Epidermal melanocyte (primary cell): Measurements from ENCODE around the gene AP3S2.
"Not testable (repeated sequence)": the region's sequence is repeated elsewhere in the genome, so short reads cannot be mapped to it uniquely, and the experiment has no call there.

Experiments used
- DNase-seq: peaks from one replicate; pipeline ENCODE4 v3.0.0; 2011; ENCODE audit warnings: low spot score; ENCODE audit not compliant: insufficient read length

The AP3S2 gene

DNA sequence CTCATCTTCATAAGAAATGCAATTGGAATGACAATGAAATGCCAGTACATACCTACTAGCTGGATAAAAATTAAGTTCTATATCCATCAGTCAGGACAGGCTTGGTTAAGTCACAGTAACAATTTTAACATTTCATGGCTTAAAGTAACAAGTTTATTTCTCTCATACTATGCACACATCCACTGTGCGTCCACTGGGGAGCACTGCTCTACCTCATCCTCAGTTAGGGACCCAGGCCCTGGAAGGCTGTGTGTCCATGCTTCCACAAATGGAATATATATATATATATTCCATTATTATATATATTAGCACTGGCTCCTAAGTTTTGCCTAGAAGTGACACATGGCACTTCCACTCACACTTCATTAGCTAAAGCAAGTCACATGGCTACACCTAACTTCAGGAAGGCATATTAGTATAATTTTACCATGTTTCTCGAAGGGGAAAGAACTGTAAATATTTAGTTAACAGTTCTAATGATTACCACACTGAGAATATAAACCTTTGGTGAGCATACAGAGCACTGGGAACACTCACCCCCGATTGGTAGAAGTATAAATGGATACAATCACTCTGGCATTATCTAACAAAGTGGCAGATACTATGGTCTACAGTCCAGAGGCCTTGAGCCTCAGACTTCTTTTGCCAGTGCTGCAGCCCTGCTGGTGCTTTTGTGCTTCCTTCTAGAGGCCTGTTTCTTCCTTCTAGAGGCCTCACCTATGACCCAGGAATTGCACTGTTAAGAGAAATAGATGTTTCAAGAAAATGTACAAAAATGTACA, 28.6 kb downstream of the AP3S2 start:
- DNase-seq, result no peak

DNA sequence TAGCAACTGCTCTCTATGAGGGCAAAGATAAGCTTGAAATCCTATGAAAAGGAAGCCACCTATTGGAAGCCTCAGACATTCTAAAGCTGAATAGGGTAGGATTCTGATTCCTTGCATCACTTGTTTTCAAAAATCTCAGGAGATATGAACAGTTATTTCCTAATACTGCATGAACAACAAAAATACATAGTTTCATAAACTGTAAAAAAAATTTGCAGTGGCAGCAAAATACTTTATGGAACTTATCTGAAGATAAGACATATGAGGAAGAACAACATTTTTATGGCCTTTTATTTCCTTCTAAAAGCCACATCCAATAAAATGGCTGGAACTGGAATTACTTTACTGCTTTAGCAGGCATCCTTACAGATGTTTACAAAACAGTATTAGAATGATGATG, 29.9 kb downstream of the AP3S2 start:
- no peak for DNase-seq

DNA sequence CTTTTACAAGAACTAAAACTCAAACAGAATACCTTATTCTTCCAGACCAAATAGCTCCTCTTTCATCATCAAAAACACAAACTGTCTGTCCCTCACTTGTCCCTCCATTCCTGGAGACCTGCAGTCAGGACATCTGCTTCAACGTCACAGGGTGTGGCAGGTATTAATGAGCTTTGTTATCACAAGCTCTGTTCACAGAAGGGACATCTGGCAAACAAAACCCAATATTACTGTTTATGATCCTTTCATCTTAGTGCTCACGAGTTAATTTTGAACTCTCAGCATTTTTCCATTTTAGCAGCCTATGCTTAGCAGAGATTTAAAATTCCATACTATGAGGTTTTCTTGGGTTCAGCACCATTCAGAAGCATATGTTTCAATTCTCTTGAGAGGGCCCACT, 32.9 kb downstream of the AP3S2 start:
- DNase-seq, result no peak

DNA sequence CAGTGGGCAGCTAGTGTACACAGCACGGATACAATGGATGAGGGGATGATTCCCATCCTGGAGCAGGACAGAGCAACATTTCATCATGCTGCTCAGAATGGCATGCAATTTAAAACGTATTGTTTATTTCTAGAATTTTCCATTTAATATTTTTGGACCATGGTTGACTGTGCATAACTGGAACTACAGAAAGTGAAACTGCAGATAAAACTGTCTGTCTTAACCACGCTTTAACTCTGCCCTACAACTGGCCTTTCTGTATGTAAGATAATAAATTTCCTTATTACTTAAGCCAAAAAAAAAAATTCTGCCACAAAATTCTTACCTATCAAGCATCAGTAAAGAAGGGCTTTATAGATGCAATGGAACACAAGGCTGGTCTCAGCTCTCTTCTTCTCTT, 33.4 kb downstream of the AP3S2 start:
- DNase-seq, result no peak

DNA sequence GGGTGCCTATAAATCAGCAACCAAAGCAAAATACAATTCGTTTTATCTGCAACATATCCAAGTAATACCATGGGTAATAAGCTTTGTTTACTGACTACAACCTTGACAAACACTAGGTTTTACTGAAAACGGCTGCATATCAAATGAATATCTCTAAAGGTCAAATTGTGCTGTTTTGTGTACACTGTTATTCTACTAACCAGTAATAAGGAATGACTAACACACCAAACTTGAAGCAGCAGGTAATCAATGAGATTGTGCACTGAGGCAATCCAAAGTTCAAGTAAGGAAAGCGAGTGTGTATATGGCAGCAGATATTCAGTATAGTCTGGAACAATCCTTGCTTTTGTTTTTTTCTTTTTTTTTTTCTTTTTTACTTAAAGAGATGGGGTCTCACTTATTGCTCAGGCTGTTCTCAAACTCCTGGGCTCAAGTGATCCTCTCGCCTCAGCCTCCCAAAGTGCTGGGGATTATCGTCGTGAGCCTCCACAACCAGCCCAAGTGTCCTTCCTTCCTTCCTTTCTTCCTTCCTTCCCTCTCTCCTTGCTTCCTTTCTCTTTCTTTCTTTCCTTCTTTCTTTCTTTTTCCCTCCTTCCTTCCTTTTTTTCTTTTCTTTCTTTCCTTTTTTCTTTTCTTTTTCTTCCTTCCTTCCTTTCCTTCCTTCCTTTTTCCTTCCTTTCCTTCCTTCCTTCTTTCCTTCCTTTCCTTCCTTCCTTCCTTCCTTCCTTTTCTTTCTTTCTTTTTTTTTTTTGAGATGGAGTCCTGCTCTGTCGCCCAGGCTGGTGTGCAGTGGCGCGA, 34.9 kb downstream of the AP3S2 start:
- DNase-seq, result no peak

DNA sequence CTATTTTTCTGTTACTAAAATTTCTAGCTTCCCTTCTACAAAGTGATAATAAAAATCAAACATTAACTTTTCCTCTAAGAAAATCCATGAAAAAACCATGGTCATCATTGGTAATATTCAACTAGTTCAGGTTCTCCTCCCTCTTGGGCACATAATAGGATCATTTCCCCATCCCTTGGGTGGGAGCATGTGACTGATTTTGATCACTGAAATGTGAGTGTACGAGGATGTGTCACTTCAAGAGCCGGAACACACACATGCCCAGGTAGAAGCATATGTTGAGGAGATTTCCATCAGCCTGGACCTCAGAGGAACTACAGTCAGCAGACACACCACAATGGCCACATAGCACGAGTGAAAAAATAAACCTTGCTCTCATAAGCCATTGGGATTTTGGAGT, 36.1 kb downstream of the AP3S2 start:
- DNase-seq, result no peak

DNA sequence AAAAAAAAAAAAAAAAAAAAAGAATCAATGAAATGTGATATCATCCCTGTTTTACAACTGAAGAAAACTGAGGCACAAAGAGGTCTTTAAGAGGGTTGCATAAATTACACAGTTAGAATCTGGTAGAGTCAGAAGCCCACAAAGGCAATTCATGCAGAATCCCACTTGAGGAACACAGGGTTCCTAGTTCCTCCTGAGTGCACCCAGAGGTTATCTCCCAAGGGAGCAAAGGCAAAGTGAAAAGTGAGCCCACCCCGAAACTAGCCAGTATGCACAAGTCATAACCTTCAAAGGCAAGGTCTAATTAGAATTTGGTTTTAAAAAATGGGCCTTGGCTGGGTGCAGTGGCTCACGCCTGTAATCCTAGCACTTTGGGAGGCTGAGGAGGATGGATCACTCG, 37.8 kb downstream of the AP3S2 start:
- no peak for DNase-seq

DNA sequence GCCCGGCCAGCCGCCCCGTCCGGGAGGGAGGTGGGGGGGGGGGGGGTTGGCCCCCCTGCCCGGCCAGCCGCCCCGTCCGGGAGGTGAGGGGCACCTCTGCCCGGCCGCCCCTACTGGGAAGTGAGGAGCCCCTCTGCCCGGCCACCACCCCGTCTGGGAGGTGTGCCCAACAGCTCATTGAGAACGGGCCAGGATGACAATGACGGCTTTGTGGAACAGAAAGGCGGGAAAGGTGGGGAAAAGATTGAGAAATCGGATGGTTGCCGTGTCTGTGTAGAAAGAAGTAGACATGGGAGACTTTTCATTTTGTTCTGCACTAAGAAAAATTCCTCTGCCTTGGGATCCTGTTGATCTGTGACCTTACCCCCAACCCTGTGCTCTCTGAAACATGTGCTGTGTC, 38.9 kb downstream of the AP3S2 start:
- DNase-seq, result not testable (repeated sequence)

DNA sequence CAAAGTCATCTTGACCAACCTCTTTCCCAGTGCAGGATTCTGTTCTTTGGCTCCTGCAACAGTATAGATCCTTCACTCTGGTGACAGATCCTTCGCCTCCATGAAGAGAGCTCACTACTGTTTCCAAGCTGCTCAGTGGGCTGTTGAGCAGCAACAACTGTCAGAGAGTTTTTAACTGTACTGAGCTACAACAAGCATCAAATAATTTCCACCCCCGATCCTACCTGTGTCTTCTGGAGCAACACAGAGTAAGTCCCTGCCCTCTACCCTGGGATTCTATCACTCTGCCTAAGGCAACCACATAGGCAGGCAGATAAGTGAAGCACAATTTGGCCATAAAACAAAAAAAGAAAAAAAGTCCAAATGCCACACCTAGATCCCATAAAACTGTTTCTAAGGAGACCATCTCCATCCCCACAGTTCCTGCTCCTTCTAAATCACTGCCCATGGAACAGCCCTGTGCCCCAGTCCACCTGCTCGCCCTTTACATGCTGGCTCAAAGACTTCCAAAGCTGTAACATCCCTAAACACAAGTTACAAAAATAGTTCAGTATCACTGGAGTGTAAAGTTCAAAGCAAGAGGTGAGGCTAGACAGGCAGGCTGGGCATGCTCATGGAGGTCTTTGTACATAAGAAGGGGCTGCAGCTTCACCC, 41.3 kb downstream of the AP3S2 start:
- no peak for DNase-seq

DNA sequence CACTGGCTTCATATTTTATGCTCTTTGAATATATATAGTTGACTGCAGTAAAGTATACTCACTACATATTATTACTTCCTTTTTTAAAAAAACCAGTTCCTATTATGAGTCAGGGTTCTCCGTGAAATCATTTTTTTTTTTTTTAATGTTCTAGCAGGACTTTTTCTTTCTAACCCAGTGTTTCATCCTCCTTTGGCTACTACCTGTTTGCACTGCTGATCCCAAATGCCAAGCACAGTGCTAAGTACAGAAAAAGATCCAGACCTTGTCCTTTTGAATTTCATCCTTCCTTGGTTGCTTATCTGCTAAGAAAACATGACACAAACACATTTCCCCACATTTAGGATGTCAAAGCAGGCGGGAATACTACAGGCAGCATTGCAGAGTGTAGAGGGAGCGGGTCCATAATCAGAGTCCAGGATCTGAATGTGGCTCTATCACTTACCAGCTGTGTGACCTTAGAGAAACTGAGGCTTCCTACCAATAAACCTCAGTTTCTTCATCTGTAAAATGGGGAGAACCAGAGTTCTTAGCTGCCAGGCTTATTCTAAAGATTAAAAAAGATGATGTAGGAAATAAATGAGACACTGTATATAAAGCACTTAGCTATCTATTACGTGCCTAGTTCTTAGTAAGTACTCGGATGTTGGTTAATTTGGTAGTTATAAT, 42.0 kb downstream of the AP3S2 start:
- no peak for DNase-seq

DNA sequence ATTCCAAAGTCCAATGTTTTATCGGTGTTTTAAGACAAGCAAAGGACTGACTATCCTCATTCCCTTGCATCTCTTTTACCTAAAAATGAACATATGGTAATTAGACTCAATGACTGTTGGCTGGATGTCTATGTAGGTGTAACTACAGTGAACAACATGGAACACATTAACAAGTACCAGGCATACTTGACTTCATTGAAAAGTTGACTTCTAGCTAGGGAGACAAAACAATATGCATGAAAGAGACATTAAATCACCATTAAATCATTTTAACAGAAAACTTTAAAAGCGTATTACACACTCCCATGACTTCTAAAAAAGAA, 44.9 kb downstream of the AP3S2 start:
- DNase-seq, result no peak

DNA sequence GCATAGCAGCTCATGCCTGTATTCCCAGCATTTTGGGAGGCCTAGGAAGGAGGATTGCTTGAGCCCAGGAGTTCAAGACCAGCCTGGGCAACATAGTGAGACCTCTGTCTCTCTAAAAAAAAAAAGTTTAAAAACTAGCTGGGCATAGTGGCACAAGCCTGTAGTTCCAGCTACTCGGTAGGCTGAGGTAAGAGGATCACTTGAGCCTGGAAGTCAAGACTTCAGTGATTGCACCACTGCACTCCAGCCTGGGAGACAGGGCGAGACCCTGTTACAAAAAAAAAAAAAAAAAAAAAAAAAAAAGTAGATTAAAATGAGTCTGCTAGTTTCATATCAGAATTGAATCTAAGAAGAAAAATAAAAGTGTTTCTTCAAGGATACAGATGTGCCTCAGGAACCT, 46.7 kb downstream of the AP3S2 start:
- no peak for DNase-seq

DNA sequence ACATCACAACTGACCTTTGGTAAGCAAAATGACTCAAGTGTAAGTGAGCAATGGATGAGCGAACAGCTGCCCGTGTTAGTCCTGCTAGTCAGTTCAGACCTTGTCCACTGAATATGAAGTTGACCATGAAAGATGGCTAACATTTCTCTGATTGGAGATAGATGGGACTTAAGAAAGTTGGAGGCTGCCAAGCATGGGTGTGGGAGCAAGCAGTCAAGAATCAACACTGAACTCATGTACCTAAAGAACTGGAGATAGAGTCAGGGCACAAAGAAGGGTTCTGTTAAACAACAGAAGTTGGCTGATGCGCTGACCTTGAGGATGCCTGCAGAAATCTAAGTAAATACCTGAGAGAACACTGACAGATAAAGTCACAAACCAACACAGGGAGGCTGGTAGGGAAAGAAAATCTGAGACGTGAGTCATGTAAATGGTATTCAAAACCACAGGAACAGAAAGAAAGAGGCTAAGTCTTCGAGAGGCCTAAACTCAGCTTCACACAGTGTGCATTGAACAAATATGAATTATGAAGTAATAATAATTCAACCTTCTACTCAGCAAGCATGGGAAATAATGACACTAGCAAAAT, 48.4 kb downstream of the AP3S2 start:
- peak; percentile 14 for DNase-seq

DNA sequence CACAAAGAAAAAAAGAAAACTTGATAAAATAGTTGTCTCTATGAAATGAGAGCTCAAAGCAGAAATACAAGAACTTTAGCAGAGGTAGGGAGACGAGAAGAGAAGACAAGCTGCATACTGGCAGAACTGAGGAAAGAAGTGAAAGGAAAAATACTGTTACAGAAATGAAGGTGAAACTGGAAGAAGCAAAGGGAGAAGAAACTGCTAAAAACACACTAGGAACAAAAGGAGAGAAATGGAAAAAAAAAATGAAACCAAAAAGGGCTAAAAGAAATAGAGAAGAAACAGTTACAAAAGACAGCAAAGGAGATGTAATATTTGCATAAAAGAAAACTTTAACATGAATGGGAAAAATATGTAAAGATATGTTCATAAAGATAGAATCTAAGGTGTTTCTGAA, 51.8 kb downstream of the AP3S2 start:
- DNase-seq, result peak; percentile 1

DNA sequence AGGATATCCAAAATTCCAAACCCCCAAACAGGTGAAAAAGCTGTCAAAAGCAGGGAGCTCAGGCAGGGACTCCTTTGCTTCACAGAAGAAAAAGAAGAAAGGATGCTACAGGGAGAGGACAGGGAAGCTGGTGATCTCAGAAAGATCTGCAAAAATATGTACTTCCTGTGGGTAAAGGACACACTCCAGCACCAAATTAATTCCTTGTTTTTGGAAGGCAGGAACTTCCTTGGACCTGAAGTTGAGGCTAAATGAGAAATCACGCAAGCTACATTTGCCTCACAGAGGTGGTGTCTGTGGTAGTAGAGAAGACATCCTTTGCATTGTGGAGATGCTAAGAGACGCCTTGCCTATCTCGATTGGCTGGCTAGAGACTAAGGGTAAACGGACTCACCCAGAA, 52.5 kb downstream of the AP3S2 start:
- DNase-seq, result peak; percentile 2

DNA sequence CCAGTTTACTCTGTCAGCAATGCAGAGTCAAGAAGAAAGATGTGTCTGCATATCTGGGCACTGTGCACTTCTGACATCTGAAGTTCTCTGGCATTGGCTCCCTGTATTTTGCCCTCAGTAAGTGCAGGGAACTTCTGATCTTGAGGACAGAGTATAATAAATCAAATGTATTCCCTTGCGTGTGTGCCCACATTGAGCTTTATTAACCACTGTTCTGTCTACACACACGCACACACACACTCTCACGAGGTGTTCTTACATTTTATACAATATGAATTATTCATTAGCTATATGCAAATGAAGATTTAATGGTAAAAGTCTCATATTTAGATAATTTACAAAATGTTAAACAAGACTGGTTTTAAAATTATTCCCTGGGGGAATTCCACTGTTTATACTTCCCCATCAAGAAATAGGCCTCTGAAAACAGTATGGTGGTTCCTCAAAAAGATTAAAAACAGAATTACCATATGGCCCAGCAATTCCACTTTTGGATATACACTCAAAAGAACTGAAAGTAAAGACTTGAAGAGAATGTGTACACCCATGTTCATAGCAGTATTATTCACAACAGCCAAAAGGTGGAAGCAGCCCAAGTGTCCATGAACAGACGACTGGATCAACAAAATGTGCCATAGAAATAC, 54.5 kb downstream of the AP3S2 start:
- DNase-seq, result no peak

DNA sequence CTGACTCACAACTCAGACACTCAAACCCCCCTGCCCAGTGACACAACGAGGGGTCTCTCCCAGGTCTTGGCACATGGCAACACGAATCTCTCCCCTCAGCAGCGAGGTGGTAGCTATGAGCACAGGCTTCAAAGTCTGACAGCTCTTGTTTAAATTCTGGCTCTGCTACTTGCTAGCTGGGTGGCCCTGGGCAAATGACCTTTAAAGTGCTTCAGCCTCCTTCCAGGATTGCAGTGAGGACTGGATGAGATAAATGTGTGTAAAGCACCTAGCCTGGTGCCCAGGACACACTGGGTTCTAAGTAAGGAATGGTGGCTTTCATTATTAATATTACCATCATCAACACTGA, 56.0 kb downstream of the AP3S2 start:
- DNase-seq, result peak; percentile 1

DNA sequence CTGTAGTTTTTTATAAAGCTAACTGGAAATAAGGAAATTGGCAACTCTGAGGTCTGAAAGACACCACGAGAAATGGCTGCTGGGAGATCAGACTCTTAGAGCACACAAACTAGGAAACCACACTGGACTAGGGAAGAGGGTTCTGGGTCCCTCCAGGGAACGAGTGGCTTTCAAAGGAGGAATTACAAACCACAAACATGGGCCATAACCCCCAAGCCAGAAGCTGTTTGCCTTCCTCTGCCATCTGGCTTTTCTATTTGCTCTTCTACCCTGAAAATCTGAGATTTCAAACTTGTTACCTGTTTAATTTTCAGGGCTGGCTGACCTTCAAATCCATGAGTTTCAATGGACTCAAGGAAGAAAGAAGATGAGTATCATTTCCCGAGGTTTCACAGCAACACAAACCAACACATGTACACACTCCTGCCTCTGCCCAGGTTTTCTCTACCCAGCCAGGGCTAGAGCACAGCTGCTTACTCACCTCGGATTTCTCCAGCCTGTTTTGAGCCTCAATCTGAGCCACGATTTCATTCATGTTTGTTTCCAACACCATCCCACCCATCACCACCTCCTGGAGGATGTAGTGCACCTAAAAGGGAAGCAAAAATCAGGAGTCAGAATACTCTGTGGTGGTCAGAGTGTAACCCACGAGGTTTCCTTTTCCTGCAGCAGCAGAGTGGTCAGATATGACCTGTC, 56.5 kb downstream of the AP3S2 start:
- peak; percentile 21 for DNase-seq

DNA sequence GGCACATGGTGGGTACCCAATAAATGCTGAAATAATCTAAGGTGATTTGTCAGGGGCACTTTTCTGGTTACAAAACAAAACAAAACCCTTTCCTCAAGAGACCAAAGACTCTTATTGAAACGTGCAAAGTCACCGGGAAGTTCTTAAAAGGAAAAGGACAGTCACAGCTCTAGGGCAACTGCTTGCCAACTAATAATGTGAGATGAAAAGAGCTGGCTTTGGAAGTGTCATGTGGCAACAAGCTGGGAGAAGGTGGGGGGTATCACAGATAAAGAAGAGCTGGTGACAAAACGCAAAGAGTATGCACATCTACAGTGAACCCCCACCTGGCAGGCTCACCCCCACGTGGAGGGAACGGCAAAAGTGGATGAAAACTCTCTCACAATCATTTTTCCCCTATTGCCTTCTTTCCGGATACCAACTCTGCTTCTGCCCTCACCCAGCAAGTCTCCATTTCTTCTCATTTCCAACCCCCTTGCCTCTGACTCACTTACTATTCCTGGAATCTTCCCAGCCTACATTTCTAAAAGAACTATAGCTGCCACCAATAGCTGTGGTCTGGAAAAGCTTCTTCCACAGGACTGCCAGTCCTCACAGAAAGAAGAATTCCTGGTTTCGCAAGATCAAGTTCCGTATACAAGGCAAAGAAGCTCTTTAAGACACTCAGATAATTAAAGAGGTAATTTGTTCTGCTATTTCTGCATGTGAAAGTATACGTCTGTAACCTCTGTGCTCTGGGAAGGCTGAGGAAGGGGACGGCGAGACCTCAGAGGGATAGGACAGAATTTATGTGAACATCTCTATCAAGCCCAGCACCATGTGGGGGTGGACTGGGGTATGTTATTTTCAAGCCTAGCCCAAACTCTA, 57.3 kb downstream of the AP3S2 start:
- peak; percentile 63 for DNase-seq

DNA sequence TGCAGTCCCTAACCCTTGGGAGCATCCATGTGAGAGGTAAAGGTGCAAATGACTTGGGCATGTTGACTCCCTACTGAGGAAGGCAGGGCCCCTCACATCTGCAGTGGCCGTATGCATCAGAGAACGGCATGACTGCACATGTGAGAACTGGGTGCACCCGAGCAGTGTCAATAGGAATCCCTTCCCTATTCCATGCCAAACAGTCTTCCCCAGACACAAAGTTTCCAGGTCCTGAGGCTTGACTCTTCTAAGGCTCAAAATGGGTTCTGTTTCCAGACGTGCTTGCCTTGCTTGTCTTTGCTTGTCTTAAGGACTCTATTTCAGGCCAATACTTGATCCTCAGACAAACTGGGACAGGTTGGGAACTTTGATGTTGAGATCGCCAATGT, 58.6 kb downstream of the AP3S2 start:
- DNase-seq, result peak; percentile 1
